ENCODE measurements around the gene ROBO3.

Gene ROBO3

GRCh38 chr11:124894606-124895430 lies 29.6 kb downstream of the ROBO3 start:
- no peak for TF ChIP-seq POLR2AphosphoS5 (IDR thresholded peaks at IDR 0.05; ENCODE audit: low read depth)
- no peak for TF ChIP-seq GABPA (IDR thresholded peaks at IDR 0.05; ENCODE audit: low read depth)
- TF ChIP-seq REST (IDR thresholded peaks at IDR 0.05; ENCODE audit: insufficient replicate concordance, low read depth), result no peak
- TF ChIP-seq CTCF (IDR thresholded peaks at IDR 0.05; ENCODE audit: insufficient read depth, low read length), result no peak
- H3K27me3 ChIP-seq (ENCODE audit: insufficient read depth, poor library complexity, severe bottlenecking), result no peaks in the 10 kb centered on the region
- no peak for DNase-seq (ENCODE audit: low read depth in 1 of 2, low spot score in 1 of 2)
- no peak overlapping the region for H3K4me3 ChIP-seq (replicated peaks; ENCODE audit: insufficient read depth, low read length)
- H3K27ac ChIP-seq (replicated peaks), result no peak overlapping the region

GRCh38 chr11:124895471-124895971 lies 30.3 kb downstream of the ROBO3 start:
- DNase-seq (ENCODE audit: low read depth in 1 of 2, low spot score in 1 of 2), result no peak
- TF ChIP-seq CTCF (IDR thresholded peaks at IDR 0.05; ENCODE audit: insufficient read depth, low read length) (no peak), SPI1 (IDR thresholded peaks at IDR 0.05; ENCODE audit: borderline replicate concordance, low read depth) (no peak), REST (IDR thresholded peaks at IDR 0.05; ENCODE audit: insufficient replicate concordance, low read depth) (no peak)
- Histone ChIP-seq H3K4me3 (replicated peaks; ENCODE audit: insufficient read depth, low read length) (no peak overlapping the region), H3K27me3 (ENCODE audit: insufficient read depth, poor library complexity, severe bottlenecking) (peaks cover 2% of the 10 kb centered on the region), H3K27ac (replicated peaks) (no peak overlapping the region)

- H3K4me3 ChIP-seq (replicated peaks; ENCODE audit: insufficient read depth, low read length), result no peak overlapping the region
- no peak for TF ChIP-seq GABPA (IDR thresholded peaks at IDR 0.05; ENCODE audit: low read depth)
- TF ChIP-seq POLR2AphosphoS5 (IDR thresholded peaks at IDR 0.05; ENCODE audit: low read depth), result no peak
- no peak for TF ChIP-seq REST (IDR thresholded peaks at IDR 0.05; ENCODE audit: insufficient replicate concordance, low read depth)
- TF ChIP-seq SPI1 (IDR thresholded peaks at IDR 0.05; ENCODE audit: borderline replicate concordance, low read depth), result no peak
- TF ChIP-seq CTCF (IDR thresholded peaks at IDR 0.05; ENCODE audit: insufficient read depth, low read length), result no peak
- no peak for DNase-seq (ENCODE audit: low read depth in 1 of 2, low spot score in 1 of 2)
- no peak overlapping the region for H3K27ac ChIP-seq (replicated peaks)
- H3K27me3 ChIP-seq (ENCODE audit: insufficient read depth, poor library complexity, severe bottlenecking), result peaks cover 2% of the 10 kb centered on the region
Measured at GRCh38 chr11:124896071-124896750, 31.0 kb downstream of the ROBO3 start.
